DMS 273 treated with DMSO at 0.1 percent for 48 hours (cell line): Measurements from ENCODE around the gene HOXC5.
"Not testable (repeated sequence)": the region's sequence is repeated elsewhere in the genome, so short reads cannot be mapped to it uniquely, and the experiment has no call there.

Source experiments
- DNase-seq: peaks from one replicate; lab custom pipeline; 2025; lab: John Stamatoyannopoulos, UW

HOXC5 gene

DNA sequence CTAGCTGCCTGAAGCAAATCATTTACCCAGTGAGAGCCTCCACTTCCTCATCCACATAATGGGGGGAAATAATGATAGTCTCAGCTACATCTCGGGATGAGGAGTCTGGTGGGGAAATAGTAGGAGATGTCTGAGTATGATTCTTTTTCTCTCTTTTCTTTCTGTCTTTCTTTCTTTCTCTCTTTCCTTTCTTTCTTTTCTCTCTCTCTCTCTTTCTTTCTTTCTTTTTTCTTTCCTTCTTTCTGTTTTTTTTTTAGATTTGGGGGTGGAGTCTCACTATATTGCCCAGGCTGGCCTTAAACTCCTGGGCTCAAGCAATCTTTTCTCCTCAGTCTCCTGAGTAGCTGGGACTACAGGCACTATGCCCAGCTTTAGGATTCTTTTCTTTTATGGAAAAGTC is 33.6 kb downstream of the HOXC5 start:
- no peak for DNase-seq

DNA sequence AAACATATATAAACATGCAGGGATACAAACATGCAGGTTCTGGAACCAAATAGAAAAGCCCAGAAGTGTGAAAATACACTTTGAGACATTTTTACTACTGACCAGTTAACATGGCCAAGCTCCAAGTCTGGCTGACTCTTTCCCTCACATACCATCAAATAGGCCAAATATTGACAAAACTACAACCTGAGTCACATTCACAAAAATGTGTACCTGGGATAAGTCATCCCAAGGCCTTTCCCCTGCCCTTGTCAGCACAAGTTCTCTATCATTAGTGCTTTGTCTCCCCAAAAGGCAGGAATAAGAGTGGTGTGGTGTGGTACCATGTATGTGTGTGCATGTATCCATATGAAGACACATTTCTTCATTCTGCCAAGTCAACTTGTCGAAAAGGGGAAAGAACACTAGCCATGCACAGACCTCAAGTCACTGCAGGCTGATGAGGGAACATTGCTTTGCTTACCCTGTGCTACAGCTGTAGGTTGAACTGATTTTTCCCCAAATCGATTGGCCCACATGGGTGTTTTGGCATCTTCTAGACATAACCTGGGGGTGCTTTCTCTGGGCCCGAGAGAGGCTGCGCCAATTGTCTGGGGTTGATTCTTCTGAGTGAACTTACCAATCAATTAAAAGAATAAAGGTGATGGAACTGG is 35.7 kb downstream of the HOXC5 start:
- DNase-seq, result no peak

DNA sequence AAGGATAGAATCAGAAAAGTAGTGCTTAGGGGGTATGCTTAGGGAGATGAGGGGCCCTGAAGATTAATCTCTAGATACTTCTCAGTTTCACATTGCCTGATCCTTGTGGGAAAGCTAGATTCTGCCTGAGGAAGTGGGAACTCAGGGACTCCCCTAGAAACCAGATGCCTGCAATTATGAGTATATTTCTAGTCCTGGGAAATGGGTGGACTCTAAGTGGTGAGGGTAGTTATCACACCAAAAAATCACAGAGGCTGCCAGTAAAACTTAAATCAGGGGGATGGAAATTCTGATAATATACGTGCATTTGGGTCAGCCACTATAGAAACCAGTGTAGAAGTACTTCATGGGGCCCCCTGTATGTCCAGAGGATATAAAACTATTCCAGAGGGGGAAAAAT is 39.1 kb downstream of the HOXC5 start:
- DNase-seq, result no peak

DNA sequence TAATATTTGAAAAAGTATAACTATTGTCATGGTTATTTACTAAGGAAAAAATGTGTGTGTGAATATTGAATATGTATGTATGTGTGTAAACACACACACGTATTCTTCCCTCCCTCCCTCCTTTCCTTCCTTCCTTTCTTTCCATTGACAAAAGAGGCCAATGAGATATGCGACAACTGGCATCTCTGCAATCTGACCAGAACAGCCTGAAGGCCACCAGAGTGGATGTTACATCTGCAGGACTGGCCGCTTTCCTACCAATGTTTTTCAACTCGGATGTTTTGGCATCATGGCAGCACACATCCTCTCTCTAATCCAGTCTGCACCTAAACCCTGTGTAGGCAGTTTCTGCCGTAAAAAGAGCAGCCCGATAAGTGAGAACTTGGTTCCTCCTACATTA is 41.5 kb downstream of the HOXC5 start:
- no peak for DNase-seq

DNA sequence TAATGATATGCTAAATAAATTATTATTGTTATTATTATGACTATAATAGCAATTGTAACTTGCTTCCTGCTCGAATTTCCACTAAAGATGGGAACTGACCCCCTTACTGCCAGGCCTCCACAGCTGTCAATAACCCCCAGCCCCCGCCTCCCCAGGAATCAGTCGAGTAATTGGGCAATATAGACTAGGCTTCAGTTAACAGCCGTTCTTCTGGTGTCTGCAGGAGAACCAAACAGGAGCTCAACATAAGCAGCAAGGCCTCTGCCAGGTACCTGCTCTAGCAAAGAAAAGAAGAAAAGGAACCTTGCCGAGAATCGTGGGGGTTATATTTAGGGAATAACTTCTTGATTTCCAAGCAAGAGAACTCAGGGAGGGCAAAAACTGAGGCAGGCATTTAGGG is 42.6 kb downstream of the HOXC5 start:
- DNase-seq, result no peak

DNA sequence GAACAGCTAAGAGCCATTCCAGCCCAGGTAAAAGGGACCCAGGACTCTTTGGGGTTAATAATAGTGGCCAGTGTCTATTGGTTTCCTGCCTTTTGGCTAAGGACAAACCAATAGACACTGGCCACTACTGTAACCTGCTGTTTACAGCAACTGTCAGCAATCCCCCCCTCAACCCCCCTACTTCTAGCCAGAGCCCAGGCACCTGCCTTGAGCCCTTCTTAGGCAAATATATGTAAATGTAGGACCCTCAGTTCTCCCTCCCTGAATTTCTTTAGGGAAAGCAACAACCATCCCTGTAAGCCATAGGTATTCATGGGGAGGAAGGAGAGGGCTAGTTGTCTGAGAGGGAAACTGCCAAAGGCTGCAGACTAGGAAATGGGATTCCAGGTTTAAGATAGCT is 43.1 kb downstream of the HOXC5 start:
- DNase-seq, result no peak

DNA sequence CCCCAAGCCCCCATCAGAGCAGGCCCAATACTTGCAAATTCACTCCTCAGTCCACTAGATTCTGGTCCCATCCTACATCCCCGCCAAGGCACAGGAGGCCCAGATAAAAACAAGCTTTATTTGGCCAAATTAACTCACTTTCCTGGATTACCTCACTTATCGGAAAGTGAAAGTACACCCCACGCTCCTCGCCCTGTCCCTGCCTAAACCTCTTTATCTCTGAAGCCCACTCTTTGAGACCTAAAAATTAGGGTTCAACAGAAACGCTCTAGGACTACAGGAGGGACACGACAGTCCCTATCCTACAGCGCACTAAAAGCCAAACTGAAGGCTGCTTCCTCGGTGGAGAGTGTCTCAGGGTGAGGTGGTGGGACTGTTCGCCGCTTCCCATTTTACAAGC is 45.0 kb downstream of the HOXC5 start:
- DNase-seq, result not testable (repeated sequence)

DNA sequence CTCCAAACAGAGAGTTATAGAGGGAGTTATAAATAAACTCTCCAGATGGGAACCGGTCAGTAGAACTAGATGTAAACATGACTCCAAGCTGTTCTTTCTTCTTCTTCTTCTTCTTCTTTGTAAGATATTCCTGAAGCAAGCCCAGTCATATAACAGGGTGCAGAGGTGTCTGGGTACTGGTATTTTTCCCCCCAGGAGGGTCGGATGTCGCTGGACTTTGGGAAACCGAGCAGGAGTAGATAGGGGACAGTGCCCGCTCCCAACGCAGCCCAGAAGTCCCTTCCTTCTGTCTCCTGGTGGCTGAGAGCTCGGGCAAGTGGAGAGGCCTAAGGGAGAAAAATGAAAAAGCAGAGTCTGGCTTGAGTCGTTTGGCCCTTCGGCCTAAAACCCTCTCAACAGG is 46.3 kb downstream of the HOXC5 start:
- DNase-seq, result peak; percentile 10

DNA sequence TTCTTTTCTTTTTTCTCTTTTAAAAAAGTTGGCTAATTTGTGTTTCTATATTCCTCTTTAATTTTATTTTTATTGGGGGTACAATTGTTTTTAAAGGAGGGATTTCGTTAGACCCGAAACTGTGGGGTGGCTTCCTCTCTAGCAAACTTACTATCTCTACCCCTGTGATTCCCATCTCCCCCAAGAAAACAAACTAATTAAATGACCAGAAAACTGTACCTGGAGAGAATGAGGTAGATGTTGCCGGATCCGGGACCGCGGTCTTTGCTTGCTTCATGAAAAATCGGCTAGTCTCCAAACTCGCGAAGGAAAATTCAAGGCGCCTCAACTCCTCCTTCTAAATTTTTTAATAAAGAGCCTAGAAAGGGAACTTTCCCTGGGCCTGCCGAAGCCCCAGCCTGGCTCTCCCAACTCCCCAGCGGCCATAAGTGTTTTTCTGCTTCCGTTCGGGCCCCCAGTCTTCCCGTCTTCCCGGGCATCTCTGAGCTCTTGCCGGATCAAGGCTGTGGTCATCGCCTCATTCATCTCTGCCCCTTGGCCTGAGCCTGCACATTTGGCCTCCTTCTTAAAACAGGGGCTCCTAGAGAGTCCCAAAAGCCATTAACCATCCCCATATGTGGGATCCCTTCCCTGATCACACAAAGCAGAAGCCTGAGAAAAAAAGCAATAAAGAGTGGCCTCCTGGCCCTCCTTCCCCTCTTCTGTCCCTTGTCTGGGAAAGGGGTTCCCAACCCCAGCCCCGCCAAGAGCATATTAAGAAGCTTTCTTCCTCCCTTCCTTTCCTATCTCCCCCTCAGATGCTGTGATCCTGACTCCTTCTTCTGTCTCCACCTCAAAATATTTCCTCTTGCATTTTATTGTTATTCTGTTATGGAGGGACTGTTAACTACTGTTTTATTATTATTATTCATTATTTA is 47.4 kb downstream of the HOXC5 start:
- not testable (repeated sequence) for DNase-seq

DNA sequence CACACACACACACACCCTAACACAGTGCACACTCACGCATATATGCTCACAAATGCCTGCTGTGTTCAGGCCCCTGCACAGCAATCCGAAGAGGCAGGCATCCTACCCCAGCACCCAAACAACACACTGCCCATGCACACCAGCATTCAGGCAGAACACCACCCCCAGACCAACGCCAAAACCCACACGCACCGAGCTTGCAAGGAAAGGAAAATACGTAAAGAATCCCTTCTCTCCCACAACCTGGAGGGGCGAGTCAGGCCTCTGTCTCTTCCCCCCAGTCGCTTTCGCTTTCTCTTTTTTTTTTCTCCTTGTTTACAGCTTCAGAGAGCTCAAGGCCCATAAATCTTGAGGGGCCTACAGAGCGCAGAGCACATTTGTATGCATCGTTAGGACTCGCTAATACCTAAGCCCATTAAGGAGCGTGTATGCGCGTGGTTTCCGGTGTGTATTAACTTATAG is 48.2 kb downstream of the HOXC5 start:
- DNase-seq, result not testable (repeated sequence)

DNA sequence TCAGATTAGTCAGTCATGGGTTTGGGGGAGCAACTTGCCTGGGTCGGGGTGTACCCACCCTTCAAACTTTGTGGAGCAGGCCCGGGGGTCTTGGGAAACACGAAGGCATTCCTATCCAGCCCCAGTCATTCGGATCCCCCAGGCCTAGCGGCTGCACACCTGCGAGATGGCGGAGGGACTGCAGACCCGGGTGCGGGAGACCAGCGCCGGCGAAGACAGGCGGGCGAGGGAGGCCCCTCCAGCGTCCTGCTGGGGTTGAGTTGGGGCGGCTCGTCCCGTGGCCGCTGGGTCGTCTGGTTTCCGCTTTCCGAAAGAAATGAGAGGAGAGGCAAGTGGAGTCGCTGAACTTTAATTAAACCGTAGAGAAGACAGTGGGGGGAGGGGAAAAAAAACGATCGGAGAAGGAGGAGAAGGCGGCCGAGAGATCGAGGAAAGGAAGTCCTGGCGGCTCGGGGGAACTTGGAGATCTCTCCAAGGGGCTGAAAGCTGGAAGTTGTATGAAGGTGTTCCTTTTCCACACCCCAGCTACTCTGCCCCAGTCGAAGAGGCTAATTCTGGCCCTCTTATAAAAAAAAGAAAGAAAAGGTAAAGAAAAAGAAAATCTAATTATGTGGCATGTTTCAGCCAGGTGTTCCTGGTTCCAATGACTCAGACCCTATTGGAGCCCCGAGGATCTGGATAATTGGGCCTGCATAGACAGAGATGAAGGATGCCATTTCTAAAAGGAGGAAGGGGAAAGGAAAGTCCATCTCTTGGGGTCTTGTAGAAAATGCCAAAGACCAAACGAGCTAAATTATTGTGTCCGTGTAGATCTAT is 48.9 kb downstream of the HOXC5 start:
- not testable (repeated sequence) for DNase-seq

DNA sequence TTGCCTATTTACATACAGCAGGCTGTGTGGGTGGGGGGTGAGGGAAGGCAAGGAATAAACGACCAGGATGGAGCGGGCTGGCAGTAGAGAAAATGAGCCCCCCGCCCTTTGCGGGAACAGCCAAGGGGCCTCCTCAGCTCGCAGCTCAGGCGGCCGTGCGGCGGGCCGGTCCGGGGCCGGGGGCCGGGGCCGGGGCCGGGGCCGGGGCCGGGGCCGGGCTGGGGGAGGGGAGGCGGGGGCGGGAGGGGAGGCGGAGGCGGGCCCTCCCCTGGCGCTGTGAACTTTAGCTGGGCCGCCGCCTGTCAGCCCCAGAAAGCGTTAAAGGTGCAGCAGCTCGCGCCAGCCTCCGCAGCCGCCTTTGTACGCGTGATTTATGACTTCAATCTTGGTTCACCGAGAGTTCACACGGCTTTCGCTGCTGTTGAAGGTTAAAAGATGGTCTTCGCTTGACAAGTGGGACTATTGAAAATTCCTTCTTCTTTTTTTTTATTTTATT is 49.6 kb downstream of the HOXC5 start:
- no peak for DNase-seq
